ENCODE results near the gene LRRC10B.

The LRRC10B gene

DNA sequence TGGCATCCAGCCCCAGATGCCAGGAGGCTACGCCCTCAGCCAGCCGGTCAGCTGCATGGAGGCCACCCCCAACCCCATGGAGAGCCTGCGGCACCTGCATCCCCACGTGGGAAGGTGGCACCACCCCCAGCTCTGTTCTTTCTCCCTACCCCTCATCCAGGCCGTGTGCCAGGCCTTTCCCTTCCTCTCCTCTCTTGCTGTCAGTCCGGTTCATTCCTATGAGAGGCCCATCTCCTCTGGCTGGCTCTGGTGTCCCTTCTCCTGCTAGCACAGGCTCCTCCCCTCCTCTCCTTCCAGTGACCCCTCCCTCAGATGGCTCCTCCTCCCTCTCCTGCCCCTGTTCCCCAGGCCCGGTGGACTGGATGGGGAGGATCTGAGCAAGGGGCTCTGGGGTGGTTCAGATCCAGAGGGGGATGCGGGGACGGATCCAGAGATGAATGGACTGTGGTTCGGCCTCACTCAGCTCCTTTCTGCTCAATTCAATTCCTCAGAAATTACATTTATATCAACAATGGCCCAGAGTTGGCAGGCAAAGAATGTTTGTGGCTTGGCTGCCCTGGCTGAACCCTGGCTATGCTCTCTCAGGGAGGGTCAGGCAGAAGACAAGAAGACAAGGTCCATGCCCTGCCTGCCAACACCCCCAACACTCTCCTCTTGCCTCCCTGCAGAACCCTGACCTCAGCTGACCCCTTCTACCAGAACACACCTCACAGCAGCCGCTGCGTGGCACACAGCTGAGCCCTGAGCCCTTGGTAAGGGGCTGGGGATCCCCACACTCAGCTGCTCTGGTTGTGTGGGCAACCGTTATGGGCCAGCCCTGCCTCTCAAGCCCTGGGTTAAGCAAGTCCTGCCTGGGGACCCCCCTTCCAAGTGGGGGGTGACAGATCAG is 18.5 kb upstream of the LRRC10B start:
- no peak overlapping the region for H3K4me3 ChIP-seq (ENCODE audit: low read length)
- H4K20me1 ChIP-seq (ENCODE audit: insufficient read depth, low read length): no peaks in the 10 kb centered on the region
- TF ChIP-seq EZH2phosphoT487 (IDR thresholded peaks at IDR 0.05; ENCODE audit: low read depth): no peak
- TF ChIP-seq, protein P1, sequence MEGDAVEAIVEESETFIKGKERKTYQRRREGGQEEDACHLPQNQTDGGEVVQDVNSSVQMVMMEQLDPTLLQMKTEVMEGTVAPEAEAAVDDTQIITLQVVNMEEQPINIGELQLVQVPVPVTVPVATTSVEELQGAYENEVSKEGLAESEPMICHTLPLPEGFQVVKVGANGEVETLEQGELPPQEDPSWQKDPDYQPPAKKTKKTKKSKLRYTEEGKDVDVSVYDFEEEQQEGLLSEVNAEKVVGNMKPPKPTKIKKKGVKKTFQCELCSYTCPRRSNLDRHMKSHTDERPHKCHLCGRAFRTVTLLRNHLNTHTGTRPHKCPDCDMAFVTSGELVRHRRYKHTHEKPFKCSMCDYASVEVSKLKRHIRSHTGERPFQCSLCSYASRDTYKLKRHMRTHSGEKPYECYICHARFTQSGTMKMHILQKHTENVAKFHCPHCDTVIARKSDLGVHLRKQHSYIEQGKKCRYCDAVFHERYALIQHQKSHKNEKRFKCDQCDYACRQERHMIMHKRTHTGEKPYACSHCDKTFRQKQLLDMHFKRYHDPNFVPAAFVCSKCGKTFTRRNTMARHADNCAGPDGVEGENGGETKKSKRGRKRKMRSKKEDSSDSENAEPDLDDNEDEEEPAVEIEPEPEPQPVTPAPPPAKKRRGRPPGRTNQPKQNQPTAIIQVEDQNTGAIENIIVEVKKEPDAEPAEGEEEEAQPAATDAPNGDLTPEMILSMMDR (IDR thresholded peaks at IDR 0.05; ENCODE audit: low read depth, low read length): no peak
- H3K36me3 ChIP-seq (replicated peaks; ENCODE audit: low read depth, low read length): no peaks in the 10 kb centered on the region
- H3K4me1 ChIP-seq (ENCODE audit: low read length): no peaks in the 10 kb centered on the region
- H3K9ac ChIP-seq (ENCODE audit: low read length): no peak overlapping the region
- H3K9me3 ChIP-seq (ENCODE audit: insufficient read depth, low read length): no peaks in the 10 kb centered on the region
- H3K4me2 ChIP-seq (ENCODE audit: low read length): no peak overlapping the region
- H3K79me2 ChIP-seq (ENCODE audit: low read length): no peaks in the 10 kb centered on the region
- H2AFZ ChIP-seq (ENCODE audit: low read depth, low read length): no peak overlapping the region
- H3K27ac ChIP-seq (ENCODE audit: low read length): no peak overlapping the region
- no peaks in the 10 kb centered on the region for H3K27me3 ChIP-seq (ENCODE audit: low read depth, low read length)

DNA sequence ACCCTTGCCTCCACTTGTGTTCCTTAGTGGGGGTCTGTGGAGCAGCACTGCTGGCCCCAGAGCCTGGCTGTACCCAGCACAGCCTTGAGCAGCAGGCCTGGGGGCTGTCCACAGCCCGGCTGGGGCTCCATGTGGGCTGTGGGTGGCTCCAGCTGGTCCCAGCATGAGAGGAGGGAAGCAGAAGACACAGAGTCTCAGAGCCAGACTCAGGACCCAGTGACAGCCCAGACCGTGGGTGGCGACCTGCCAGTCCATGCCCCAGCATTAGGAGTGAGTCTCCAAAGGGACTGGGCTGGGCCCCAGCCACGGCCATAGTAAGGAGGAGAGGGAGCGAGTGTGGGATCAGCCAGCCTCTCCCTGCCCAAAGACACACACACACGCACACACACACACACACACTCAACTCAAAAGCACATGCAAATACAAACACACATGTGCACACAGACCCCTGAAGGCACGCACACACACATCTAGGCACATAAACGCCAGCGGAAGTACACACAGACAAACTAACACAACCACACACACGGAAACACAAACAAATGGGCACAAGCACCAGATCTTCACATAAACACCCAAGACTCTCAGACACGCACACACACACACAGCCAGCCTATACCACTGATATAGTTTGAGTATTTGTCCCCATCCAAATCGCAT is 16.7 kb upstream of the LRRC10B start:
- H4K20me1 ChIP-seq (ENCODE audit: insufficient read depth, low read length): no peaks in the 10 kb centered on the region
- H3K4me2 ChIP-seq (ENCODE audit: low read length): no peak overlapping the region
- H3K4me1 ChIP-seq (ENCODE audit: low read length): no peaks in the 10 kb centered on the region
- no peaks in the 10 kb centered on the region for H3K9me3 ChIP-seq (ENCODE audit: insufficient read depth, low read length)
- no peaks in the 10 kb centered on the region for H3K27me3 ChIP-seq (ENCODE audit: low read depth, low read length)
- H3K36me3 ChIP-seq (replicated peaks; ENCODE audit: low read depth, low read length): peaks cover 3% of the 10 kb centered on the region
- no peak overlapping the region for H3K9ac ChIP-seq (ENCODE audit: low read length)
- no peak overlapping the region for H2AFZ ChIP-seq (ENCODE audit: low read depth, low read length)
- no peak overlapping the region for H3K4me3 ChIP-seq (ENCODE audit: low read length)
- H3K27ac ChIP-seq (ENCODE audit: low read length): no peak overlapping the region
- H3K79me2 ChIP-seq (ENCODE audit: low read length): no peaks in the 10 kb centered on the region
- TF ChIP-seq, protein P1 (IDR thresholded peaks at IDR 0.05; ENCODE audit: low read depth, low read length): no peak
- TF ChIP-seq EZH2phosphoT487 (IDR thresholded peaks at IDR 0.05; ENCODE audit: low read depth): no peak

DNA sequence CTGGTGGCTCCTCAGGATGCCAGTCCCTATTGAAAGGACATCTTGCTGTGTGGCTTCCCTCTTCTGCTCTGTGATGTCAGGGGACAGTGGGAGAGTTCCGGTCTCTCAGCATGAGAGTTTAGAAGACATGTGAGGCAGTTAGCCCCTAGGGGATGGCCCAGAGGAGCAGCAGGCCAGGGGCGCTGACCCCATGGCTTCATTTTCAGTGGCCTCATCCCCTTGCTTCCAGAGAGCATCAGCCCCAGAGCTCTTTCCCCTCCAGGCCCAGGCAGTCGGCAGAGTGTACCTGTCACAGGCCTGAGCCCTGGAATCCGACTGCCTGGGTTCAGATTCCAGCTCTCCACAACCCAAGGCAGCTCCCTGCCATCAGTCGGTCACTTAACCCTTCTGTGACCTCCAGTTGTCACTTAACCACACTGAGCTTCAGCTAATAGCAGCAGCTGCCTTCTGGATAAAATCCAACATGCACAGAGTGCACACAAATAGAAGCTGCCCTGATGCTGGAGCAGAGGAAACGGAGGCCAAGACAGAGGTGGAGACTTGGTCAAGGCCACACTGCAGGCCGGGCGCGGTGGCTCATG is 14.1 kb upstream of the LRRC10B start:
- Histone ChIP-seq H3K27ac (ENCODE audit: low read length) (no peak overlapping the region), H4K20me1 (ENCODE audit: insufficient read depth, low read length) (no peaks in the 10 kb centered on the region), H3K4me1 (ENCODE audit: low read length) (peaks cover 12% of the 10 kb centered on the region), H3K4me3 (ENCODE audit: low read length) (no peak overlapping the region), H2AFZ (ENCODE audit: low read depth, low read length) (no peak overlapping the region), H3K79me2 (ENCODE audit: low read length) (peaks cover 11% of the 10 kb centered on the region), H3K4me2 (ENCODE audit: low read length) (no peak overlapping the region), H3K36me3 (replicated peaks; ENCODE audit: low read depth, low read length) (peaks cover 10% of the 10 kb centered on the region), H3K9me3 (ENCODE audit: insufficient read depth, low read length) (no peaks in the 10 kb centered on the region), H3K27me3 (ENCODE audit: low read depth, low read length) (no peaks in the 10 kb centered on the region), H3K9ac (ENCODE audit: low read length) (no peak overlapping the region)
- no peak for TF ChIP-seq EZH2phosphoT487 (IDR thresholded peaks at IDR 0.05; ENCODE audit: low read depth)
- TF ChIP-seq, protein P1 (IDR thresholded peaks at IDR 0.05; ENCODE audit: low read depth, low read length): no peak

Measured in OCI-LY3 (cell line).